K562 (cell line): Measurements from ENCODE around the gene GCN1. TPM values are rescaled to one million over a fixed set of nuclear protein-coding genes. Genes with fewer than 3 reads are reported as not detected.

Experiments used
- CREB5 ChIP-seq: fragments of 250-450 bp; sonication (Bioruptor Pico); IDR thresholded peaks from 2 replicates; pipeline ENCODE4 v1.5.0; 2020; ENCODE audit warnings: mild to moderate bottlenecking
- DEAF1 ChIP-seq: fragments of 450-650 bp; formaldehyde crosslinking; IDR thresholded peaks from 2 replicates; pipeline ENCODE4 v1.4.0; 2020; ENCODE audit warnings: mild to moderate bottlenecking, moderate library complexity
- ETV6 ChIP-seq, 3 experiments: fragments of 150-350 bp in 1 of 3; sonication (generic) in 1 of 3; formaldehyde crosslinking in 1 of 3; IDR thresholded peaks; 2 replicates each; pipeline versions ENCODE4 v1.6.1 to v1.8.0; 2014 to 2022; ENCODE audit warnings: borderline replicate concordance in 2 of 3, low read depth in 2 of 3, antibody characterized with exemption in 1 of 3, low read length in 1 of 3, mild to moderate bottlenecking in 1 of 3, missing genetic modification reagents in 1 of 3
- GATA2 ChIP-seq: sonication (generic); formaldehyde crosslinking; IDR thresholded peaks from 2 replicates; pipeline ENCODE4 v1.4.0; 2020; ENCODE audit warnings: mild to moderate bottlenecking, missing genetic modification reagents
- IRF9 ChIP-seq: fragments of 450-650 bp; IDR thresholded peaks from 2 replicates; pipeline ENCODE4 v1.6.1; 2016; ENCODE audit warnings: missing biosample characterization, missing genetic modification characterization
- MITF ChIP-seq: IDR thresholded peaks from 2 replicates; pipeline ENCODE4 v1.6.1; 2014; ENCODE audit warnings: antibody characterized with exemption
- NFATC3 ChIP-seq: fragments of 450-650 bp; IDR thresholded peaks from 2 replicates; pipeline ENCODE4 v1.6.1; 2017; ENCODE audit warnings: mild to moderate bottlenecking
- NFRKB ChIP-seq: fragments of 450-650 bp; IDR thresholded peaks from 2 replicates; pipeline ENCODE4 v1.6.1; 2016; ENCODE audit warnings: low read depth
- PYGO2 ChIP-seq: fragments of 450-650 bp; IDR thresholded peaks from 2 replicates; pipeline ENCODE4 v1.6.1; 2016; ENCODE audit warnings: mild to moderate bottlenecking, missing genetic modification characterization, moderate library complexity, missing compliant biosample characterization
- RHOXF2B ChIP-seq: fragments of 250-450 bp; sonication (Bioruptor Pico); conservative IDR thresholded peaks from 2 replicates; pipeline ENCODE4 v1.5.1; 2021
- SMAD3 ChIP-seq: fragments of 450-650 bp; formaldehyde crosslinking; conservative IDR thresholded peaks from 2 replicates; pipeline ENCODE4 v1.4.0; 2020; ENCODE audit warnings: mild to moderate bottlenecking
- SPI1 ChIP-seq: IDR thresholded peaks from 2 replicates; pipeline ENCODE4 v1.6.1; 2011; ENCODE audit warnings: low read depth, low read length, control low read depth, borderline replicate concordance
- TCF3 ChIP-seq: sonication (generic); formaldehyde crosslinking; IDR thresholded peaks from 2 replicates; pipeline ENCODE4 v1.4.0; 2020; ENCODE audit warnings: mild to moderate bottlenecking, missing genetic modification reagents
- ZBTB2 ChIP-seq: fragments of 450-650 bp; IDR thresholded peaks from 2 replicates; pipeline ENCODE4 v1.6.1; 2016; ENCODE audit warnings: antibody characterized with exemption
- ZNF143 ChIP-seq: sonication (generic); formaldehyde crosslinking; IDR thresholded peaks from 2 replicates; pipeline ENCODE4 v1.9.0; 2022; ENCODE audit warnings: mild to moderate bottlenecking, missing genetic modification reagents
- ZNF398 ChIP-seq: fragments of 250-450 bp; sonication (Bioruptor Pico); IDR thresholded peaks from 2 replicates; pipeline ENCODE4 v1.8.0; 2021; ENCODE audit warnings: moderate library complexity, mild to moderate bottlenecking, inconsistent platforms
- ZNF583 ChIP-seq: fragments of 250-450 bp; sonication (Bioruptor Pico); IDR thresholded peaks from 2 replicates; pipeline ENCODE4 v1.4.0; 2020
- ZNF644 ChIP-seq: fragments of 200-800 bp; sonication (Bioruptor generic); IDR thresholded peaks from 2 replicates; pipeline ENCODE4 v1.6.1; 2016; ENCODE audit warnings: low read depth, missing genetic modification characterization, missing compliant biosample characterization
- ZNF699 ChIP-seq: fragments of 250-450 bp; sonication (Bioruptor Pico); IDR thresholded peaks from 2 replicates; pipeline ENCODE4 v1.8.0; 2021; ENCODE audit warnings: mild to moderate bottlenecking, moderate library complexity; ENCODE audit not compliant: insufficient replicate concordance
- ZNF717 ChIP-seq: fragments of 250-450 bp; sonication (Bioruptor Pico); IDR thresholded peaks from 2 replicates; pipeline ENCODE4 v1.5.0; 2021
- polyA plus RNA-seq, 8 experiments: library from polyadenylated mRNA; depleted of rRNA in 4 of 8; stranded (reverse) in 5 of 8; unstranded in 3 of 8; fragments of >200 nt; fragmentation: Nextera tagmentation in 2 of 8; fragmentation: Illumina TruSeq in 1 of 8; extraction: Ambion mirVana in 2 of 8; extraction: Trizol in 1 of 8; gene quantifications; 2 replicates each; pipeline versions ENCODE4 v1.2.1 to v1.2.3, GENCODE V29; 2011 to 2014; ENCODE audit warnings: inconsistent platforms in 1 of 8, missing spikeins in 1 of 8
- total RNA-seq, 7 experiments: library from RNA; depleted of rRNA in 6 of 7; stranded (reverse); fragments of >200 nt in 6 of 7; fragmentation: Illumina TruSeq in 2 of 7; extraction: Trizol in 2 of 7; gene quantifications; 2 replicates each; pipeline versions ENCODE4 v1.2.1 to v1.2.3, GENCODE V29; 2011 to 2021; ENCODE audit warnings: low replicate concordance in 1 of 7

The GCN1 gene
- total and polyA plus RNA-seq, 9 of the 15 experiments (the other 6 are each of a cell fraction or from before 2014, with no cell fraction given), result 11.9 to 190 (median 51.7) TPM

- TF ChIP-seq ZNF398, result no peak
- no peak for TF ChIP-seq IRF9 (tag)
- TF ChIP-seq CREB5 (CRISPR knock-in tag), result no peak
- no peak for TF ChIP-seq DEAF1 (CRISPR knock-in tag)
- no peak for TF ChIP-seq RHOXF2B (CRISPR knock-in tag)
- TF ChIP-seq TCF3, result peak; percentile 51
- TF ChIP-seq SPI1, result peak; percentile 90
- TF ChIP-seq NFRKB, result no peak; the same call in 1 of the 2 replicates
- no peak for TF ChIP-seq SMAD3 (CRISPR knock-in tag)
- no peak for TF ChIP-seq NFATC3
- TF ChIP-seq PYGO2 (tag), result no peak
- TF ChIP-seq ZNF717, result no peak
- TF ChIP-seq ZNF143 (CRISPR knock-in tag), result no peak
- no peak for TF ChIP-seq GATA2
- no peak for TF ChIP-seq ZBTB2
- peak; percentile 71 to 93; a peak in 3 of 4 replicates for TF ChIP-seq ETV6 (IDR thresholded peaks at IDR 0.05; ENCODE audit: borderline replicate concordance in 1 of 2, low read depth in 2 of 2, low read length in 1 of 2)
- TF ChIP-seq ETV6 (CRISPR knock-in tag; IDR thresholded peaks at IDR 0.05; ENCODE audit: borderline replicate concordance), result no peak
- TF ChIP-seq ZNF699 (CRISPR knock-in tag), result no peak
- no peak for TF ChIP-seq MITF
- no peak for TF ChIP-seq ZNF583 (CRISPR knock-in tag)
- no peak for TF ChIP-seq ZNF644 (tag)
Observed at GRCh38 chr12:120231316-120232011, 36.9 kb upstream of the GCN1 start (continued).
